ENCODE results near the gene TXK. TPM values are rescaled to one million over a fixed set of nuclear protein-coding genes. Genes with fewer than 3 reads are reported as not detected.

TXK gene
- total RNA-seq, 1 donor from 2014 or later = 4.4 TPM

DNA sequence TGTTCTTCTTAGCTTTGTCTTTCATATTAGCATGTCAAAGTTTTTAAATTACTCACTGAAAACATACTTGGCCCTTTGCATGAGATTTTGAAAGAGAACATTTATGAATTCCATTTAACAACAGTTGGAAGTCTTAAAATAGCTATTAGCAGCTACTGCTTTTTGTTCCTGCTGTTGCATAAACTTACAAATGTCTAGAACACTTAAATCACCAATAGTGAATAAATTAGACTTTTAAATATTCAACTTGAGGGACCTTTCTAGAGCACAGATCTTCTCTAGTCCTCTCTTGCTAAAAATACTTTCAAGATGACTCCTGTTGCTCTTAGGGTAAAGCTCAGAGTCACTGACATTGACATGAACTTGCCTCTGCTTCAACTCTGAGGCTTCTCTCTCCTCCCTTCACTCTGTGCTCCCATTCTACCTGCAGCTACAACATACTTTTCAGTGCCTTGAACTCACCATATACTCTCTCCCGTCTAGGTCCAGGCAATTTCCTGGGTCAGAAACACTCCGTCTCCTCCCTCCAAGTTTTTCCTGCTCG, 15.8 kb upstream of the TXK start:
- H3K4me3 ChIP-seq = no peak overlapping the region
- no peaks in the 10 kb centered on the region for H3K4me1 ChIP-seq
- no peaks in the 10 kb centered on the region for H3K9me3 ChIP-seq
- intact Hi-C loops (cut with DNase I) = no loop called here
- H3K27ac ChIP-seq = no peak overlapping the region
- no peak for TF ChIP-seq CTCF (IDR thresholded peaks at IDR 0.05)
- peaks cover 7% of the 10 kb centered on the region for H3K36me3 ChIP-seq
- DNase-seq = no peak
- no peaks in the 10 kb centered on the region for H3K27me3 ChIP-seq
- no peak for ATAC-seq

DNA sequence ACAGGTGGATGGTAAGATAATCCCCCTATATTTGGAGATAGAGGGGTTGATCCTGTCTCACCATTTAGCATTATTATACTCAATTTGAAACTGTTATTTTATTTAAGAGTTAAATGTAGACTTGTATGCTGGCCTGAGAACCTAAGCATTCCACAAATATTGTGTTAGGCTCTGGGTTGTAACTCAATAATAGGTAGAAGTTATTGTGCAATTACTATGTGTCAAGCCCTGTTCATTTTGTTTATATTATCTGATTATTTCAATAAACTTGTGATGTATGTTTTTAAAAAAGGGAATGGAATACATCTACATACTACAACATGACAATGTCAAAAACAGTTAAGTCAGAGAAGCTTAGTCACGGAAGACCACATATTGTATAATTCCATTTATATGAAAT, 13.6 kb upstream of the TXK start:
- Histone ChIP-seq H3K4me1 (no peaks in the 10 kb centered on the region), H3K9me3 (no peaks in the 10 kb centered on the region), H3K4me3 (no peak overlapping the region), H3K27ac (no peak overlapping the region), H3K36me3 (peaks cover 24% of the 10 kb centered on the region), H3K27me3 (no peaks in the 10 kb centered on the region)
- intact Hi-C loops (cut with DNase I) = no loop called here
- ATAC-seq (no peak), DNase-seq (no peak)
- no peak for TF ChIP-seq CTCF (IDR thresholded peaks at IDR 0.05)

- no peak for DNase-seq
- H3K4me3 ChIP-seq = no peak overlapping the region
- peak; percentile 71 for TF ChIP-seq CTCF (IDR thresholded peaks at IDR 0.05)
- H3K9me3 ChIP-seq = no peaks in the 10 kb centered on the region
- no peak overlapping the region for H3K27ac ChIP-seq
- intact Hi-C loops (cut with DNase I) = no loop called here
- H3K4me1 ChIP-seq = no peaks in the 10 kb centered on the region
- ATAC-seq = peak; percentile 77
- peaks cover 35% of the 10 kb centered on the region for H3K36me3 ChIP-seq
- no peaks in the 10 kb centered on the region for H3K27me3 ChIP-seq
Observed at GRCh38 chr4:48141048-48141447, 7.0 kb upstream of the TXK start.

DNA sequence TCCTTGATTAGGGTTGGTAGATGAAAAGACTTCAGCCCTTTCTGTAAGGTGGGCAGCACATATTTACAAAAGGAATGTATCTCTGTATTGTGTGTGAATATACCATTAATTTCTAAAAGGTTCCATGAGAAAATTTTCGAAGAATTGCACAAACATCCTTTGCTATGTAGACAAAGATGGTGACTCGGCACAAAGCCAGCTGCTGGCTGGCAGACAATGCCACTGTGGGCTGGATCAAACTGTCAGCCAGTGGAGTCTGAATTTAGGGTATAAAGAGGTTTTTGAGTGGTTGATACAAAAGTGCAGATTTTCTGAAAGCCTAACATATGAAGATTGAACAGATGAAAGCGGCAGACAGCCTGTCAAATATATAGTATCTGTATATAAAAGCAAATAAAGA, 5.6 kb upstream of the TXK start:
- no peaks in the 10 kb centered on the region for H3K27me3 ChIP-seq
- H3K27ac ChIP-seq = no peak overlapping the region
- ATAC-seq (no peak), DNase-seq (no peak)
- no peaks in the 10 kb centered on the region for H3K4me1 ChIP-seq
- H3K9me3 ChIP-seq = no peaks in the 10 kb centered on the region
- intact Hi-C loops (cut with DNase I) = no loop called here
- no peak overlapping the region for H3K4me3 ChIP-seq
- peaks cover 31% of the 10 kb centered on the region for H3K36me3 ChIP-seq
- TF ChIP-seq CTCF (IDR thresholded peaks at IDR 0.05) = no peak

DNA sequence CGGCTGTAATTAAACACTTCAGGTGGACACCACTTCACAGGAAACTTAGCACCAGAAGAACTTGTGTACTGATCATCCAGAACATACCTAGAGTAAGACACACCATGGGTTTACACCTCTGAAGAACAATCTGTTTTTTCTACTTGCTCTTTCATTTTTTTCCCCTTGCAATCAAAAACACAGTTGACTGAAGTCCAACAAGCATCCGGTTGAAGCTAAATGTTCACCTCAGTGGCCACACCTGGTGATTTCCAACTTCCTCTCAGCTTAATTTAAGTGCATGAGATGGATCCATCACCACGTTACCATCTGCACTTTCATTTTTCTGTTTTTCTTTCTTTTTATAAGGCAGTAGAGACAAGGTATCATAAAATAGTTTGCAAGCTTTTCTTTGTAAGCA, 4.9 kb upstream of the TXK start:
- no peak overlapping the region for H3K4me3 ChIP-seq
- no peak overlapping the region for H3K27ac ChIP-seq
- TF ChIP-seq CTCF (IDR thresholded peaks at IDR 0.05) = no peak
- ATAC-seq (no peak), DNase-seq (no peak)
- intact Hi-C loops (cut with DNase I) = no loop called here
- H3K36me3 ChIP-seq = peaks cover 27% of the 10 kb centered on the region
- H3K9me3 ChIP-seq = no peaks in the 10 kb centered on the region
- no peaks in the 10 kb centered on the region for H3K27me3 ChIP-seq
- H3K4me1 ChIP-seq = peaks cover 4% of the 10 kb centered on the region

DNA sequence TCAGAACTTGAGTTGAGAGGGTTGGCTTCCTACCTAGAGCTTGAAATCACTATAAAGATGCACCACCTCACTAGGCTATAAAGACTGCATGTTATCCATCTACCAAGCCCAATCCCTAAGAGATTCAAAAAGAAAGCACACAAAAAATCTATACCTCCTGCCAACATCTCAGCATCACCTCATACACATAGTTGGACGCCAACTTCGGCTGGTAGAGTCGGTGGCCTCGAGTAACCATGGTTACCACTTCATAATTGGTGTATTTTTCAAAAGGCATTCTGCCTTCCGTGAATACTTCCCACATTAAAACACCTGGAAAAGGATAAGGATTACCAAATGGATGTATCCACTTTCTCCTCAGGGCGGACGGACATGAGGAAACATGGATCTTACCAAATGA, 4.5 kb upstream of the TXK start:
- no peak for ATAC-seq

More for the DNA sequence above, 4.5 kb upstream of the TXK start:
- no peak for DNase-seq
- no peak for TF ChIP-seq CTCF (IDR thresholded peaks at IDR 0.05)
- H3K9me3 ChIP-seq = no peaks in the 10 kb centered on the region
- H3K4me3 ChIP-seq = no peak overlapping the region
- H3K27ac ChIP-seq = no peak overlapping the region
- intact Hi-C loops (cut with DNase I) = no loop called here
- peaks cover 23% of the 10 kb centered on the region for H3K36me3 ChIP-seq
- H3K27me3 ChIP-seq = no peaks in the 10 kb centered on the region
- peaks cover 6% of the 10 kb centered on the region for H3K4me1 ChIP-seq
